HG03159 (cell line): ENCODE measurements around the gene VASP.

Source experiments
- ATAC-seq: cut with Tn5 transposase; IDR thresholded peaks from one replicate; pipeline ENCODE4 v1.9.1; 2021; ENCODE audit warnings: mild to moderate bottlenecking, moderate library complexity; ENCODE audit not compliant: unreplicated experiment

Gene VASP

GRCh38 chr19:45473682-45474605, 33.3 kb upstream of the VASP start:
- no peak for ATAC-seq

- ATAC-seq = no peak
Observed at GRCh38 chr19:45474606-45475521, 32.4 kb upstream of the VASP start.

GRCh38 chr19:45475537-45476291, 31.6 kb upstream of the VASP start:
- ATAC-seq = no peak

GRCh38 chr19:45476304-45476703, 31.0 kb upstream of the VASP start:
- ATAC-seq = no peak

GRCh38 chr19:45477186-45477585, 30.1 kb upstream of the VASP start:
- no peak for ATAC-seq

- no peak for ATAC-seq
Observed at GRCh38 chr19:45477713-45478453, 29.4 kb upstream of the VASP start.

- ATAC-seq = peak; percentile 66
Observed at GRCh38 chr19:45478454-45479238, 28.6 kb upstream of the VASP start.

- no peak for ATAC-seq
Observed at GRCh38 chr19:45483033-45483432, 24.2 kb upstream of the VASP start.

- ATAC-seq = no peak
Observed at GRCh38 chr19:45484273-45484945, 22.9 kb upstream of the VASP start.

GRCh38 chr19:45485305-45486077, 21.8 kb upstream of the VASP start:
- peak; percentile 92 for ATAC-seq

- ATAC-seq = no peak
Observed at GRCh38 chr19:45488708-45489107, 18.6 kb upstream of the VASP start.

GRCh38 chr19:45489216-45489855, 17.9 kb upstream of the VASP start:
- no peak for ATAC-seq

GRCh38 chr19:45492137-45492626, 15.1 kb upstream of the VASP start:
- no peak for ATAC-seq

- no peak for ATAC-seq
Observed at GRCh38 chr19:45492627-45493470, 14.4 kb upstream of the VASP start.

GRCh38 chr19:45494261-45494916, 12.9 kb upstream of the VASP start:
- ATAC-seq = no peak

- no peak for ATAC-seq
Observed at GRCh38 chr19:45495178-45495577, 12.1 kb upstream of the VASP start.
